GDM1 (cell line): ENCODE results near the gene PEPD.
A peak's percentile ranks its signal among the peaks of the same experiment; 100 is the strongest.

Experiments
- DNase-seq: peaks from one replicate; lab custom pipeline; 2025; lab: John Stamatoyannopoulos, UW

PEPD gene

DNA sequence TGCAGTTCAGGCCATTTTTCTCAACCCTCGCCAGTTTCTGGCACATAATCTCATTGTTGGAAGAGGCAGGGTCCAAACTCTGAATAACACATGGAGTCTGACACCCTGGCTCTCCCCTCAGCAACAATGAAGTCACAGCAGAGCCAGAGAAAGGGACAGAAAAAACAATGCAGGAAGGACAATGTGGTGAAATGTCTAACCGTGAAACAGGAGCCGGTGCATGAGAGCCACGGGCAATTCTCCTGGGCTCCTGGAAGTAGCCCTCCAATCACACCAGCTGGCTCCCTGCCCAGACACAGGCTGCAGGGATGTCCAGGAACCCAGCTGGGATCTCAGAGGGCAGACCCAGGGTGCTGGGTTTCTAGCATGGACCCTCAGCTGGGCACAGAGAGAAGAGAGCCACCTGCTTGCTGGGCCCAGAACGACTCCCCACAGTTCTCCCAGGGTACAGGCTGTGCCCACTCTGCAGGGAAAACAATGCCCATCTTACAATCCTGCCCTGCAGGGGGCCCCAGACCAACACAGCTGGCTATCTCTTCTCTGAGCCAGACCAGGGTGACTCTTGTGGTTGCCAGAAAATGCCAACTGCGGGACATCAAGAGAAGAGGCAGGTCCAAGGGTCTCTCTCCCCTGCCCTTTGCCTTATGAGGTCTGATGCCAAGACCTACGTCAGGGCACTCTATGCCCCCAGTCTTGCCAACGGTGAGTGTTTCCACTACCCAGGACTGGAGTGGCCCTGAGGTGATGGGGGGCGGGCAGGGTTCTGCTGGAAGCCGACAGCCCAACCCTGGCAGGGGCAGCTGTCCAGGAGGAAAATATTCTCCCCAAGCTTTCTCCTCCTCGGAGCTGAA is 83.5 kb downstream of the PEPD start:
- no peak for DNase-seq

DNA sequence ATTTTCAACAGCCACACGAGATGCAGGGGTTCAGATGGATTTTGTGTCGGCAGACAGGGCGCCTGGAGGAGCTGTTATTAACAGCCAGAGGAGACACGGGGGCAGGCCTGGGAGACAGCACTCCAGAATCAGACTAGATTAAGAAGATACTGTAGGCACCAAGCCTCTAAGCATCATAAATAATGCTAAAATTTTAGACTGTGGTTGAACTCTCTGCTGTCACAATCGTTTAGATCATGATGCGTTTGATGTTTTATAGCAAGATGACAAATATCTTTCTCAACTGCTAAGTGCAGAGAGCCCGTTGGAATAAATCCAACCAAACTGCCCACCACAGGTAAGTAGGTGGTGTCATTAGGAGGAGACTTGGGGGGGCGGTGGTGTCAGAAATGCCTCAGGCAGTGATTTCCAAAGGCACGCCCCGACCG is 84.2 kb downstream of the PEPD start:
- DNase-seq, result no peak

DNA sequence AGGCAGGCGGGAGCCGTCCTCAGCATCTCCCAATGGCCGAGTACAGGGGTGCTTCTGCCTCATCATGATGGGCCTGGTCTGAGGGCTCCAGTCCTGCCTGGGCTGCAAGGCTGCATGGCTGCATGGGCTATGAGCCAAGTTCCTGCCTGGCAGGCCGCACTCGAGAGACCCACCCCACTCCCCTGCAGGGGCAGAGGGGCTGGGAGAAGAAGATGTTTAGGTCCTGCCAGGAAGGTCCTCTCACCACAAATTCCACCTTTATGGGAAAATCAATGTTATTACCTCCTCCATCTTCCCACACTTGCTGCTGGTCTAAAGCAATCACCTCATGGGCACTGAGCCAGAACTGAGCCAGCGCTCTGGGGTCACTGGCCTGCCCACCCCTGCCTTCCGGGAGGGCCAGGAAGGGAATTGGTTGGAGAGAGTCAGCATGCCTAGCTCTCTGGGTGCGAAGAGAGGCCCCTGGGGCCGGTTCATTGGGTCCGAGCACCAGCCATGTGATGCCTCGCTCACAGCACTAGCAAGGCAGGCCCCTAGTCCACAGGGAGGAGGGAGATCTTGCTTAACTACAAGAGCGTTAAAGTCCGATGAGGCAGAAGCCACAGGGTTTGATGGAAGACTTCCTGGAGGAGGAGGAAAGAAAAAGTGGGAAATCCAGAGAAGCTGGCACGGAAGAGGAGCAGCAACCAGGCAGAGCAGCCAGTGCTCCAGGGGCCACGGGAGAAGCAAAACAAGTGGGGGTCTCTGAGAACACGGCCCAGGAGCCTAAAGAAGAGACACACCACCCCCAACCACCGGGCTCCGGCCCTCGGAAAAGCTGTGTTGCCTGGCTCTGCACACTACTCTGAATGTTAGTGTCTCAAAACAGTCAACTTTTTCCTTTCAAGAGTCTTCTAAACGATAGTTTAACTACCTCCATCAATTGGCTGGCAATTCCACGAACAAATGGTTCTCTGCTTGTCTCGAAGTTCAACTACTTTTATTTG is 84.9 kb downstream of the PEPD start:
- no peak for DNase-seq

DNA sequence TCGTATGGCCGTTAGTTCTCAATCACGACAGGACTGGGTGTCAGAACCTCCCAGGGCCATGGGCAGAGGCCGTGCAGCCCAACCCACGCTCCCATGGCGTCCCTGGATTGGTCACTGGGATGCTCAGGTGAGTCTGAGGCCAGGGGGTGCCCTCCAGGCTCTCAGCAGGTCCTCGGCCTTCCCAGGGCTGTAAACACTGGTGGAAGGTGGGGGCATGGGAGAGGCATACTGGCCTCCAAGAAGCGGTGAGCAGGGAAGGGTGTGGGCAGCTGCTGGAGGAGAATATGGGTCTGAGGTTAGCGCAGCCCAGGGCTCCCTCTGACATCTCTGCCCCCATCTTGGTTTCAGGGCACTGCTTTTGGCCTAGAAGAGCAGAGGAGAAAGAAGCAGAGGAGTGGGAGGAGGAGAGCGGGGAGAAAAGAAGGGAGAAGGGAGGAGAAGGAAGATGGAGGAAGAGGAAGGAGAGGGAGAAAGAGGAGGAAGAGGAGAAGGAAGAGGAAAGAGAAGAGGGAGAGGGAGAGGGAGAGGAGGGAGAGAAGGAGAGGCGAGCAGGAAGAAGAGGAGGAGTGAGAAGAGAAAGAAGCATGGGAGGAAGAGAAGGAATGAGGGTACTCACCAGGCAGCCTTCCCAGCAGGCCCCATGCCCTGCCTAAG is 85.8 kb downstream of the PEPD start:
- no peak for DNase-seq

DNA sequence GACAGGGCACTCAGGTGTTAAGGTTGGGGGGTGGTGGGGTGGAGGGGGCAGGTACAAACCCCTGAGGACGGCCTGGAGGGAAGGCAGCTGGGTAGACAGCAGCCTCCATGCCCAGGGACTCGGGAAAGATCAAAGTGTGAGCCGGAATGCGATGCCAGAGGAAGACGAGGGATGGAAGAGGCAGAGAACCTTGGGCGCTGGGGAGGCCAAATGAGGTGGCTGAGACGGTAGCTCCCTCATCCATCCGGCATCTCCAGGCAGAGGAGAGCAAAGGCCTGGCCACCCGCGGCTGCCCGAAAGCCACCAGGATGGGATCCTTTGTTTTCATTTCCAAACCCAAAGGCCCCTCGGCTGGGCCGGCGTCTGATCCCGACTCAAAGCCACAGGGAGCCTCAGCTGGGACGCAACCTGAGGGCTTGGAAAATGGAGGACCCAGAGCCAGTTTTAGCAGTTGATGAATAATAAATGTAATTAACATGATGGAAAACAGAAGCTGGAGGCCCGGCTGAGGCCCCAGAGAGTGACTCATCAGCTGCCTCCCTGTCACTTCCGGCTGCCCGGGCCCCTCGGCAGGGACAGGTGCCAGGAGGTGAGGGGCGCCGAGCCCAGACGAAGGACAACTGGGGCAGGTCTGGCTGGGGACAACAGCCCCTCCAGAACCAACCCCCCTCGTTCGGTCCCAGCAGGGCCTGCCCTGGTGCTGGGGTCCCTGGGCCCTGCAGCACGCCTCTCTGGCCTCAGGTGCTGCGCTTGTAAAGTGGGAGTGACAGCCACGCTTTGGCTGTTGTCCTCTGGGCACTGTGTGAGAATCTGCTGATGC is 86.5 kb downstream of the PEPD start:
- no peak for DNase-seq

DNA sequence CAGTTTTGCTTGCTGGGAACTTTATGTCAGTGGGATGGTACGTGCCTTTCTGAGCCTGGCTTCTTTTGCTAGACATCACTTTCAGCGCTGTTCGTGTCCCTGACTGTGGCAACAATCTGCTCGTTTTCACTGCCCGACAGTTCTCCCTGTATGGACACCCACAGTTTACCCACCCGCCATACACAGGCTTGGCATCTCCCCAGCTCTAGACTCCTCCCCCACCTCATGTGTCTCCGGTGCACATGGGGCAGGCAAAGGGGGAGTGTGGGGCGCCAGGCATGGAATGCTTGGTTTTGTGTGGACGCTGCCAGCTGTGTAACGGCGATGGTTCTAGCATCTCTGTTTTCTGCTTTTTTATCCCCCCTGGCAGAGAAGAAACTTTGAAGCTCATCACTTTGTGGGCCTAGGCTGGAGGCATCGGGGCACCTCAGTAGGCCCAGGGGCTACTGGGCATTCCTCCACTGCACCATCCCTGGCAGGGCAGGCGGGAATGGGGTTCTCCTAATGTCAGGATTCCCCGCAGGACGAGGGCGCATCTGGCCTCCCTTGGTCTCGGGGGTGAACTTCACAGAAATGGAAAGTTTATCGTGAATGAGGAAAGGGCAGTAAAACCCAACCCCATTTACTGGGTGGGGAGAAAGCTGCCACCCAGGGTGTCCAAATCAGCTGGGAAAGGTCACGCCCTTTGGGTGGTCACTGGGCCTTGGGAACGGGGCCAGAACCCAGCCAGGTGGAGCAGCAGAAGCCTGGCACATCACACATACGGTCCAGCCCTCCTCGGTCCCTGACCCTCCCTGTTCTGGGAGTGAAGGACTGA is 87.3 kb downstream of the PEPD start:
- DNase-seq, result no peak

DNA sequence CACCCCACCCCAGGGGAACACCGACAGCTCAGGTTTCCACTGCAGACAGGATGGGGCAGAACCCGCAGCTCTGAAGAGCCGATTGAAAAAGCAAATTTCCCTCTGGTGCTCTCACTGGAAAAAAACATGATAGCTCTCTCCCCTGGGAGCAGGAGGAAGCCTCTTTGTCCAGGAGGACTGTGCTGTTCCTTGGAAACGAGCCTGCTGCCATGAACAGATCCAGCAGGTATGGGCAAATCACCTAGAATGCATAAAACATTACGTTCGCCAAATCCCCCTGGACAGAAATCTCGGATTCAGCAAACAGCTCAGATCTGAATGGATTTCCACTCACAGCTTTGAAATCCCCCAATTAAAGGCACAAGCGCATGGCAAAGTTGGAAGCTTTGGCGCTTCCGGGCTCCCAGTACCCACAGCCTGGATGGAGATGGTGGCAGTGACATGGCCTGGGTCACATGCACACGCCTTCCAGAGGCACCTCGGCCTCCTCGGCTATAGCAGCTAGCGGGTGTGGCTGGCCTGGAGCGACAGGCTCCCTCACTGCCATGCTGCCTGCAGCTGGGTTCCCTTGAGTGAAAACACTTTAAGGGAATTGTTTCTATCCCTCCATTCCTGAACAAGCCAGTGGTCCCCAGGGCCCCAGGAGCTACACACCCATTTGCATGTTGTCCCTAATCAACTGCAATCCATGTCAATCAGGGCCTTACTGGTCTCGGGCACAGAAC is 89.0 kb downstream of the PEPD start:
- no peak for DNase-seq

DNA sequence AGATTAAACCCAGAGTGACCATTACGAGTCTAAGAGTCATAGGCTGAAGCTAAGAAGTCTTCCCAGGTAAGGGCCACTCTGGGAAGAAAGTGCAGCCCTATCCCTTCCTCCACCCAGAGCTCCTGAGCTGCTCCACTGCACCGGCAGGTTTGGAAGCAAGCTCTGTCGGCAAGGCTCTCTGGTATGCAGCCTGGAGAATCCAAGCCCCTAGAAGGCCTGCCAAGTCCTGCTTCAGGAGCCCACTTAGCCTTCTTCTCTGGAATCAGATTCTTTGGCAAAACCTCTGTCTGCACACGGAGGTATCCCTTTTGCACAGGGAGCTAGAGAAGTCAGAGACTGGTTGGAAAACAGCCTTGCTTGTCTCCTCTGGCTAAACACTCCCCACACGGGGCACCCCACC is 89.6 kb downstream of the PEPD start:
- DNase-seq, result no peak

DNA sequence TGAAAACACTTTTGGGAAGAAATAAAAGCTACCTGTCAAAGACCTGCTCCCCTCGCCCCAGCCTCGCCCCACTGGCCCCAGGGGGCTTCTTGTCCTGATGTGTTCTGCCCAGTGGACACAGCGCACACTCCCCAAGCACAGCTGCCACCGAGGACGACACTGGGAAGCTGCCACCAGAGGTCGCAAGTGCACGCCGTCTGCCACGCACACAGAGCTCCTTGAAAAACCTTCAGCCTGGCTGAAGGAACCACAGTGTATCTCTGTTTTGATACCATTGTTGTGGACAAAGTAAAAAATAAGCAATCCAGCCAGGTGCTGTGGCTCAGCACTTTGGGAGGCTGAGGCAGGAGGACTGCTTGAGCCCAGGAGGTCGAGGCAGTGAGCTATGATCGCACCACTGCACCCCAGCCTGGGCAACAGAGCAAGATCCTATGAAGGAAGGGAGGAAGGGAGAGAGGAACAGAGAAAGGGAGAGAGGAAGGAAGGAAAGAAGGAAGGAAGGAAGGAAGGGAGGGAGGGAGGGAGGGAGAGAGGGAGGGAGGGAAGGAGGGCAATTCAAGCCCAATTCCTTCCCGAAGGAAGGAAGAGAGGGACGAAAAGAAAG is 90.8 kb downstream of the PEPD start:
- DNase-seq, result peak; percentile 16

DNA sequence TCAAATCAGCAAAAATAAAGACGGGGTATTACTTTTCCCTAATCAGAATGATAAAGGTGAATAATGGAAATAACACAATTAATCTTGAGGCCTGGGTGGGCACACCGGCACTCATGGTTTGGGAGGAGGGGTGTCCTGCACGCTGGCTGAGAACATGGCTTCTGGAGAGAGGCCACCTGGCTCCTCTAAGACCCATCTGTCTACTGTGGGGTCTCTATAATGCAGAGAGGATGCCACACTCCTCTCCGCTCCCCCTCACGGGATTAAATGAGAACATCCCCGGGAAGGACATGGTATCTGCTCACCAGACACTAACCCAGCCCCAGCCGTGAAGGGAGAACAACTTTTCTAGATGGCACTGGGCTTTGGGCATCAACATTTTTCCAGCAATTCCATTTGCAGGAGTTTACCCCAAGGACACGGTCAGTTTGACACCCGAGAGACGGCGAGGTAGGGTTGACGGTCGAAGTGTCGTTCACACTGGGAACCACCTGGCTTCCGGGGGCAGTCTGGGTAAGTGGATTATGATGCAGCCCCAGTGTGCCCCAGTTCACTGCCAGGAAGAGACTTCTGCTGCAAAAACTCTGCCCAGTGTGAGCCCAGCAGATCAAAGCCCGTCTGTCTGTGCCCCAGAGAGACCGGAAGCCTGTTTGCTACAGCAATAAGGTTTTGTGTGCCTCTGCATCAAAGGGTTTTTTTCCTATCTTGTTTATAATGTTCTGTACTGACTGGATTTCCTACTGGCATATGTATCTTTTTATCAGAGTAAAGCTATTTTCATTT is 91.5 kb downstream of the PEPD start:
- DNase-seq, result no peak

DNA sequence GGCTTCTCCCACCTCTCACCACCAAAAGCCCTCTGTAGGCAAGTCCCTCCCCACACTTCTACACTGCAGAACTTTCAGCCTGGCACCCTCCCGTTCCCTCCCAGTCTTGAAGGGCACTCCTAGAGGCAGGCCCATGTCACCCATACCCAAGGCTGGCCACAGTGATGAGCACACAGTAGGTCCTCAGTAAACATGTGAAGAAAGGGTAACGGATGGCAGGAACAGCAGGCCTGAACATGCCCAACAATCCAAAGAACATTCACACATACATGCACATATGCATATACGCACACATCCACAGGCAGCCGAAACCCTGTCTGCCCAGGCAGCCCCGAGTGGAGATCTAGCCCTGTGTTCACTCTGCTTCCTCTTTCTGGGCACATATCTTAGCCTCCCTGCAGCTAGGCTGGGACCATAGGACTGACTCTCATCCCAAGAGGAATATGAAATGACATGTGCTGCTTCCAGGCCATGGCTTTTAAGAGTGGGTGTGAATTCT is 92.9 kb downstream of the PEPD start:
- no peak for DNase-seq

DNA sequence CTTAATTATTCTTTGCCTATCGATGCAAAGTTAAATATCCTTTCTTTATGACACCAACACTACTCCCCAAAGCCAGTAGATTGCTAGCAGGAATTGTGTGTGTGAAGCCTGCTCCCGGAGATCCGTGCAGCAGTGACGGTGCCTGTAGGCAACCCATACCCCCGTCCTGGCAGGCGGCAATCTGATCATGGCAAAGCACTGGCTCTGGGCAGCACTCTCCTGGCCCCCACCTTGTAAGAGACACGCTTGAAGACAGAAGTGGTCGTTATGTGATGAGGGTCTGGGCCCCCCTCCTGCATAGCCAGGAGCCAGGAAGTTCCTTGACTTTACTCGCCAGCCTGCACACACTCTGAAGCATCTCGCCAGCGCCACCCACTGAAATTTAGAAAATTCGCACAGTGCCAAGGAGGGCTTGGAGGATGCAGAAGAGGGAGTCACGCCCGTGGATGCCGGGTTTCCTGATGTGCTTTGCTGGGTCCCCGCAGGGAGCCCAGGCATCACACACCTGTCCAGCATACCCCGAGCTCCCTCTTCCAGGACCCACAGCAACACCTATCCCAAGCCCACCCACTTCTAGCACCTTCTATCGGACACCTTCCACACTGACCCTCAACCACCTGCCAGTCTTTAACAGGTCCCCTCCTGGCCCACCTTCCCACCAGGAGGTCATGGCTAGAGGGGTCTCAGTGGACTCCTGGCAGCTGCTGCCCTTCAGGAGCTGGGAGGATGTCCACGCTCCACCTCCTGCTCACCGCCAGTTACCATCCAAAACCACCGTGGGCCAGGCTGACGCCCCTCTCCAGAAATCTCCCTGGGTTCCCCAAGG is 93.6 kb downstream of the PEPD start:
- DNase-seq, result no peak

DNA sequence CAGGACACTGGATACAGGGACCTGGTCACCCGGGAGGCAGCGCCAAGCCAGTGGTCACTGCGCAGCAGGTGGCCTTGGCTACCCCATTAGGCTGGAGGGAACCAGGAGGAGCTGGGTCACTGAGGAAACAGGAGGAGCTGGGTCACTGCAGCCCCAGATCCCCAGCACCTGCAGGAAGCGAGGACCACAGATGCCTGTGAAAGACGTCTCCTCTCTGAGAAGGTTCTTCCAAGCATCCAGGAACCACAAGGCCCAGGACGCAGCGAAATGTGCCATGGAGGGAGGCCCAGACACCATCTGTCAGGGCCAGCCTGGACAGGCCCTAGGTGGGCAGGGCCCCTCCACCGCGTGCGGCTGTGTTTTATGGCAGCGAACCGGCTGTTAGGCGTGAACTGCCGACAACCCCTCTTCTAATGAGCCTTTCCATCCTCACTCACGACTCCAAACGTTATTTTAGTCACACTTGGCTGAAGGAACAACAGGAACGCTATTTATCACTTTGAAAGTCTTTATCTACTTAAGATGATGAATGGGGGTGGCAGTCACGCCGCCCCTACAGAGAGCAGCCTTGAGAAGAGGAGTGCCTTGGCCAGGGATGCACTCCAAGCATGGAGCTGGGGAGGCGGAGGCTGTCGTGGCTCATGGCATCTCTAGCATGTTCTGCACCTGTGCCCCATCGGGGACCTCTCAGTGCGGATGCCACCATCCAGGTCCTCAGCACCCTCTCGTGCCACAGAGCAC is 94.8 kb downstream of the PEPD start:
- no peak for DNase-seq

DNA sequence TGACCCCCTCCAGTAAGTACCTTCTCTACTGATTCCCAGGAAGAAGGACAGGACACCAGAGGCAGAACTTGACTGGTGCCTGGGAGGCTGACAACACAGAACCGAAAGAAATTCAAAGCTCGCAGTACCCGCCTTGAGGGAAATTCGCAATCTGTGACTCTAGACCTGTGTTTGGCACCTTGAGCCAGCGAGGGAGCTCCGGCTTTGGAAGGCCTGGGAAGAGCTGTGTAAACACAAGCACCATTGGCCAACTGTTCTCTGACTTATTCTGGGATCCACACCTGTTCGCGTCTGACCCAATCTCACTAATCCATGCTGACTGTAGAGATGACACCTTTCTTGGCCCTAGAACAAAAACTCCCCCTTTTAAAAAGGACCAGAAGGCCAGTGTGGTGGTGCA is 97.4 kb downstream of the PEPD start:
- no peak for DNase-seq

DNA sequence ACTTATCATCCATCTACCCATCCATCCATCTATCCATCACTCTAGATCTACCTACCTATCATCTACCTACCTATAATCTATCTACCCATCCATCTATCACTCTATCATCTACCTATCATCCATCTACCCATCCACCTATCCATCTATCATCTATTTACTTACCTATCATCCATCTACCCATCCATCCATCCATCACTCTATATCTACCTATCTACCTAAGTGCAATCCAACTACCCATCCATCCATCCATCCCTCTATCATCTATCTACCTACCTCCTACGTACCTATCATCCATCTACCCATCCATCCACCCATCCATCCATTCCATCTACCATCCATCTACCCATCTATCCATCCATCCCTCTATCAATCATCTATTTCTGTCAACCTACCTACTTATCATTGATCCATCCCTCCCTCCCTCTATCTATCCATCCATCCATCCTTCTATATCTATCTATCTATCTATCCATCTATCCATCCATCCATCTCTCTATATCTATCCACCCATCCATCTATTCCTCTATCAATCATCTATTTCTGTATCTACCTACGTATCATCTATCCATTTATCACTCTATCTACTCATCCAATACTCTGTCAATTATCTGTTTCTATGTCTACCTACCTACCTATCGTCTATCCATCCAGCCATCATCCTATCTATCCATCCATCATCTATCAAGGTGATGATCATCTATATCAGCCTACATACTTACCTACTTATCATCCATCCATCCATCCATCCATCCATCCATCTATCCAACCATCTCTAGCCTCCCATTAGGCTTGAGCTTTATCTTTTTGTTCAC is 99.0 kb downstream of the PEPD start:
- no peak for DNase-seq

DNA sequence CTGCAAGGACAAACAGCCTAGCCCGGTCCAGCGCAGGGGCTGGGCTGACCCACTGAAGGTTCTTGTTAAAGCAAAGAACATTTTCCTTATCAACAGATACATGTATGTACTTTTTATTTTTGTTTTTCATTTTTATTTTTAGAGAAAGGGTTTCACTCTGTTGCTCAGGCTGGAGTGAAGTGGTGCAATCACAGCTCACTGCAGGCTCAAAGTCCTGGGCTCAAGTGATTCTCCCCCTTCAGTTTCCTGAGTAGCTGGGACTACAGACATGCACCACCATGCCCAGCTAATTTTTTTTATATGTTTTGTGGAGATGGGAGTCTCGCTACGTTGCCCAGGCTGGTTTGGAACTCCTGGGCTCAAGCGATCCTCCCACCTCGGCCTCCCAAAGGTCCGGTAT is 100.2 kb downstream of the PEPD start:
- no peak for DNase-seq
